H1 (cell line): ENCODE measurements around the gene IL17RD. TPM values are rescaled to one million over a fixed set of nuclear protein-coding genes. Genes with fewer than 3 reads are reported as not detected.
A peak's percentile ranks its signal among the peaks of the same experiment; 100 is the strongest.

ENCODE experiments used
- CTCF ChIA-PET: fragments of 300-600 bp; sonication (Branson Sonifier 250); formaldehyde crosslinking; loops from one replicate; lab custom pipeline; 2021; ENCODE audit not compliant: partially characterized antibody; lab: Charles Lee
- POLR2A ChIA-PET: fragments of 300-600 bp; sonication (Branson Sonifier 250); formaldehyde crosslinking; loops from one replicate; lab custom pipeline; 2021; ENCODE audit warnings: inconsistent platforms; ENCODE audit not compliant: partially characterized antibody; lab: Charles Lee
- DNase-seq, 2 experiments: peaks; one replicate each; pipeline versions ENCODE4 v3.0.0 to v3.0.0-alpha.2; 2010 to 2022; ENCODE audit warnings: low spot score in 2 of 2, low read depth in 1 of 2, mixed read lengths in 1 of 2
- FAIRE-seq: peaks from 2 replicates; lab custom pipeline; 2011; peaks lifted over from hg19 to GRCh38; lab: Jason Lieb, UNC
- H2AFZ ChIP-seq: 2 replicates; pipeline ENCODE4 v1.8.1; 2012; ENCODE audit warnings: low read length, inconsistent platforms
- H2AK5ac ChIP-seq: 2 replicates; pipeline ENCODE4 v1.6.1; 2013; ENCODE audit warnings: low read depth, low read length
- H2BK120ac ChIP-seq: replicated peaks from 2 replicates; pipeline ENCODE3; 2013; ENCODE audit warnings: low read depth, low read length, inconsistent platforms
- H2BK12ac ChIP-seq: 2 replicates; pipeline ENCODE4 v1.6.1; 2013; ENCODE audit warnings: low read depth, low read length
- H2BK15ac ChIP-seq: 2 replicates; pipeline ENCODE4 v1.6.1; 2013; ENCODE audit warnings: low read length
- H2BK20ac ChIP-seq: 2 replicates; pipeline ENCODE4 v1.6.1; 2013; ENCODE audit warnings: low read length
- H2BK5ac ChIP-seq: 2 replicates; pipeline ENCODE4 v1.6.1; 2013; ENCODE audit warnings: low read depth, low read length
- H3K14ac ChIP-seq: 2 replicates; pipeline ENCODE4 v1.6.1; 2013; ENCODE audit warnings: inconsistent platforms; ENCODE audit not compliant: insufficient read length
- H3K18ac ChIP-seq: 2 replicates; pipeline ENCODE4 v1.6.1; 2013; ENCODE audit warnings: low read length; ENCODE audit errors: extremely low read depth
- H3K23ac ChIP-seq: 2 replicates; pipeline ENCODE4 v1.6.1; 2013; ENCODE audit warnings: inconsistent platforms; ENCODE audit not compliant: insufficient read length
- H3K23me2 ChIP-seq: 2 replicates; pipeline ENCODE4 v1.6.1; 2013; ENCODE audit warnings: low read depth, low read length
- H3K27ac ChIP-seq: 2 replicates; pipeline ENCODE4 v1.6.1; 2011; ENCODE audit warnings: low read depth, low read length, inconsistent platforms
- H3K27me3 ChIP-seq, 4 experiments: replicated peaks in 1 of 4; 1 replicate in 1 of 4; 2 replicates in 3 of 4; pipeline versions ENCODE4 v1.6.1 to v1.8.1; 2011 to 2013; ENCODE audit warnings: low read length in 3 of 4, mild to moderate bottlenecking in 3 of 4, inconsistent platforms in 2 of 4, mixed read lengths in 2 of 4, moderate library complexity in 1 of 4; ENCODE audit not compliant: control insufficient read depth in 3 of 4, insufficient read depth in 3 of 4; ENCODE audit errors: extremely low read depth in 1 of 4
- H3K36me3 ChIP-seq, 4 experiments: 2 replicates each; pipeline versions ENCODE4 v1.6.1 to v1.8.1; 2011 to 2013; ENCODE audit warnings: mild to moderate bottlenecking in 4 of 4, low read length in 3 of 4, moderate library complexity in 2 of 4, control low read depth in 1 of 4, inconsistent platforms in 1 of 4; ENCODE audit not compliant: insufficient read depth in 4 of 4, control insufficient read depth in 2 of 4
- H3K4ac ChIP-seq: replicated peaks from 2 replicates; pipeline ENCODE3; 2013; ENCODE audit warnings: low read length, low read depth, mixed read lengths, inconsistent platforms; ENCODE audit not compliant: insufficient read length
- H3K4me1 ChIP-seq, 4 experiments: replicated peaks in 1 of 4; 1 replicate in 1 of 4; 2 replicates in 3 of 4; pipeline versions ENCODE4 v1.6.1 to v1.8.1; 2011 to 2013; ENCODE audit warnings: low read length in 3 of 4, inconsistent platforms in 2 of 4, mixed read lengths in 1 of 4; ENCODE audit not compliant: insufficient read depth in 4 of 4, control insufficient read depth in 3 of 4
- H3K4me2 ChIP-seq, 2 experiments: 2 replicates each; pipeline versions ENCODE4 v1.6.1 to v1.8.1; 2011 to 2013; ENCODE audit warnings: low read depth in 2 of 2, low read length in 2 of 2, control low read depth in 1 of 2, inconsistent platforms in 1 of 2, mild to moderate bottlenecking in 1 of 2; ENCODE audit not compliant: insufficient read depth in 1 of 2
- H3K4me3 ChIP-seq, 4 experiments: fragments of 200-600, 300-600 bp in 1 of 4; sonication (generic), shearing (Covaris generic), sonication (Bioruptor Twin) in 1 of 4; 2 replicates each; pipeline versions ENCODE4 v1.5.1 to v1.8.1; 2011 to 2016; ENCODE audit warnings: low read length in 4 of 4, low read depth in 3 of 4, control low read depth in 2 of 4, inconsistent platforms in 2 of 4, mild to moderate bottlenecking in 2 of 4, mixed read lengths in 1 of 4, moderate library complexity in 1 of 4; ENCODE audit not compliant: insufficient read depth in 2 of 4; ENCODE audit errors: extremely low read depth in 1 of 4
- H3K56ac ChIP-seq: replicated peaks from 2 replicates; pipeline ENCODE3; 2013; ENCODE audit warnings: low read depth, mild to moderate bottlenecking, mixed read lengths, low read length, inconsistent platforms; ENCODE audit not compliant: insufficient read length
- H3K79me1 ChIP-seq: 2 replicates; pipeline ENCODE4 v1.6.1; 2013; ENCODE audit warnings: low read depth, low read length, control low read depth
- H3K79me2 ChIP-seq, 2 experiments: 2 replicates each; pipeline versions ENCODE4 v1.6.1 to v1.8.1; 2012 to 2013; ENCODE audit warnings: low read length in 2 of 2, mild to moderate bottlenecking in 2 of 2, inconsistent platforms in 1 of 2; ENCODE audit not compliant: insufficient read depth in 2 of 2, control insufficient read depth in 1 of 2
- H3K9ac ChIP-seq, 4 experiments: replicated peaks in 1 of 4; 1 replicate in 1 of 4; 2 replicates in 3 of 4; pipeline versions ENCODE4 v1.6.1 to v1.8.1; 2011 to 2013; ENCODE audit warnings: low read depth in 3 of 4, low read length in 3 of 4, control low read depth in 2 of 4, mild to moderate bottlenecking in 2 of 4, moderate library complexity in 2 of 4, inconsistent platforms in 1 of 4; ENCODE audit errors: extremely low read depth in 1 of 4
- H3K9me3 ChIP-seq, 2 experiments: 2 replicates each; pipeline versions ENCODE4 v1.6.1 to v1.8.1; 2012 to 2013; ENCODE audit warnings: mild to moderate bottlenecking in 2 of 2, moderate library complexity in 2 of 2, control low read depth in 1 of 2, inconsistent platforms in 1 of 2, low read depth in 1 of 2, low read length in 1 of 2, mixed read lengths in 1 of 2; ENCODE audit not compliant: insufficient read depth in 2 of 2
- H4K20me1 ChIP-seq, 2 experiments: replicated peaks in 1 of 2; 2 replicates each; pipeline versions ENCODE3 to v1.8.1; 2011 to 2013; ENCODE audit warnings: inconsistent platforms in 2 of 2, low read length in 2 of 2, mild to moderate bottlenecking in 1 of 2; ENCODE audit not compliant: insufficient read depth in 2 of 2, control insufficient read depth in 1 of 2
- H4K5ac ChIP-seq: 2 replicates; pipeline ENCODE4 v1.6.1; 2013; ENCODE audit warnings: low read length, low read depth, mixed read lengths, inconsistent platforms; ENCODE audit not compliant: insufficient read length
- H4K8ac ChIP-seq: 2 replicates; pipeline ENCODE4 v1.8.0; 2013; ENCODE audit warnings: mild to moderate bottlenecking, moderate library complexity, low read length, inconsistent platforms; ENCODE audit not compliant: insufficient read depth; ENCODE audit errors: extremely low read depth
- H4K91ac ChIP-seq: replicated peaks from 2 replicates; pipeline ENCODE3; 2013; ENCODE audit warnings: low read length, mixed read lengths, inconsistent platforms; ENCODE audit not compliant: insufficient read length
- GABPA ChIP-seq: IDR thresholded peaks from 2 replicates; pipeline ENCODE4 v1.6.1; 2011; ENCODE audit warnings: mild to moderate bottlenecking, low read length, moderate library complexity, borderline replicate concordance; ENCODE audit not compliant: insufficient read depth
- JUN ChIP-seq: IDR thresholded peaks from 2 replicates; pipeline ENCODE4 v1.6.1; 2011; ENCODE audit warnings: low read depth, mild to moderate bottlenecking, improper control_type of control experiment, low read length
- NANOG ChIP-seq: IDR thresholded peaks from 2 replicates; pipeline ENCODE4 v1.6.1; 2011; ENCODE audit warnings: low read length, low read depth, mild to moderate bottlenecking, inconsistent platforms; ENCODE audit not compliant: insufficient read depth, poor library complexity, severe bottlenecking
- RAD21 ChIP-seq, 2 experiments: IDR thresholded peaks in 1 of 2; conservative IDR thresholded peaks in 1 of 2; 2 replicates each; pipeline ENCODE4 v1.6.1; 2011; ENCODE audit warnings: low read depth in 2 of 2, low read length in 2 of 2, improper control_type of control experiment in 1 of 2, inconsistent platforms in 1 of 2, mild to moderate bottlenecking in 1 of 2, moderate library complexity in 1 of 2
- RFX5 ChIP-seq: IDR thresholded peaks from 2 replicates; pipeline ENCODE4 v1.6.1; 2011; ENCODE audit warnings: low read depth, low read length, improper control_type of control experiment, borderline replicate concordance
- TAF7 ChIP-seq: optimal IDR thresholded peaks from 2 replicates; pipeline ENCODE3; 2011; ENCODE audit warnings: low read depth, mild to moderate bottlenecking, inconsistent platforms, low read length, moderate library complexity, borderline replicate concordance
- WGBS, 2 experiments: shearing (Covaris generic) in 1 of 2; methylation state at CpG; one replicate each; pipeline versions ENCODE4 v1.1.6 to v1.1.7; 2013 to 2015; ENCODE audit warnings: low lambda C conversion rate in 2 of 2, mixed read lengths in 2 of 2, inconsistent platforms in 1 of 2, low coverage in 1 of 2, missing lambda C conversion rate in 1 of 2; ENCODE audit not compliant: insufficient replicate concordance in 2 of 2, insufficient coverage in 1 of 2, insufficient read length in 1 of 2; ENCODE audit errors: extremely low coverage in 1 of 2, missing lambda C conversion rate in 1 of 2; 5-methylcytosine and 5-hydroxymethylcytosine counted together
- polyA plus RNA-seq, 7 experiments: library from polyadenylated mRNA; depleted of rRNA in 3 of 7; stranded (reverse) in 5 of 7; unstranded in 2 of 7; fragments of >200 nt in 5 of 7; fragments of 200-250 nt in 2 of 7; gene quantifications; 1 replicate in 5 of 7; 2 replicates in 1 of 7; 4 replicates in 1 of 7; pipeline versions ENCODE4 v1.2.1 to v1.2.3, GENCODE V29; 2011 to 2013; ENCODE audit warnings: missing spikeins in 2 of 7, mixed read lengths in 2 of 7
- total RNA-seq: library from RNA; stranded (reverse); fragmentation: NEBNext Ultra II Directional; extraction: Animal tissue kit (Norgen Biotek cat#: 25700); gene quantifications from 2 replicates; pipeline ENCODE4 v1.2.1, GENCODE V29; 2021

IL17RD gene
- total and polyA plus RNA-seq, 2 of the 8 experiments (the other 6 are each of a cell fraction or from before 2014, with no cell fraction given): 10.9 to 48.9 TPM

DNA sequence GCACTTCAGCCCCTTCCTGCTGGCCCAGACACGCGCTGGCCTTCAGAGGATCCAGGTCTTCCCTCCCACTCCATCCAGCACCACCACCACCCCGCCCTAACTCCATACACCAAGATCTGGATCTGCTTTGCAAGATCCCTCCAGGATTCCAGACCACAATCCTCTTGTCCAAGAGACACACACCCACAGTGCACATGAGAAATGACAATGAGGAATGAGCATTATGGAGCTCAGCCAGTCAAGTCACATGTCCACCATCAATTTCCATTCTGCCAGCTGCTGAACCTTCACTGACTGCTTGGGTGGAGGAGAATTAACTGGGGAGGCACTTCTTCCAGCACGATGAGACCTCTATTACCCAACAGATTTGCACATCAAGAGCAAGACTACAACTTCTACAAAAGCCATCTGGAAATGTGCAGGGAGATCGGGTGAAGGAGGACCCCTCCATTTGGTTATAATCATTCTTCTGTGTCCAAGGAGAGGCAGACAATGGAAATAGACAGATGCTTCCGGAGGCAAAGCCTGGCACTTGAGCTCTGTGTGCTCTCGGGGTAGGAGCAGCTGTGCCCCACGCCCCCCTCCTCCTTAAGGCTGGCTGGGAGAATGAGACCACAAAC, 117.0 kb downstream of the IL17RD start:
- Histone ChIP-seq H3K23ac (no peak overlapping the region), H2BK20ac (no peak overlapping the region), H2AFZ (no peak overlapping the region), H3K23me2 (no peaks in the 10 kb centered on the region), H4K5ac (no peak overlapping the region), H2AK5ac (no peak overlapping the region), H3K4me3 (no peak overlapping the region), H3K18ac (no peak overlapping the region), H3K9me3 (no peaks in the 10 kb centered on the region), H3K14ac (no peak overlapping the region), H3K27me3 (no peaks in the 10 kb centered on the region; a peak in 1 of 7 replicates), H2BK120ac (no peak overlapping the region), H4K20me1 (no peaks in the 10 kb centered on the region), H2BK5ac (no peak overlapping the region), H4K8ac (no peak overlapping the region), H2BK12ac (peak overlapping the region; percentile 29; the same call in 1 of the 2 replicates), H3K27ac (no peak overlapping the region), H3K56ac (no peak overlapping the region), H3K79me1 (no peaks in the 10 kb centered on the region), H4K91ac (no peak overlapping the region), H3K4ac (no peak overlapping the region), H3K4me2 (no peak overlapping the region), H3K9ac (no peak overlapping the region), H3K4me1 (peaks cover 0 to 5% (median 2%) of the 10 kb centered on the region in 4 experiments; a peak in 4 of 7 replicates), H3K36me3 (no peaks in the 10 kb centered on the region), H3K79me2 (no peaks in the 10 kb centered on the region), H2BK15ac (no peak overlapping the region)
- FAIRE-seq (no peak), DNase-seq (no peak)
- TF ChIP-seq RAD21 (IDR thresholded peaks at IDR 0.05 in 1 of 2, conservative IDR thresholded peaks at IDR 0.05 in 1 of 2; ENCODE audit: low read depth in 2 of 2, low read length in 2 of 2) (no peak), NANOG (no peak), RFX5 (no peak), TAF7 (no peak), JUN (no peak), GABPA (no peak)
- POLR2A ChIA-PET: interaction anchor here (0.6 kb wide), 1 partner anchor 16 kb away, joined by 3 read pairs; no protein-coding TSS in a partner anchor
- WGBS, 2 experiments: 84% methylated on average over 8 of the region's 8 CpGs; no CpG with 5 or more reads in 1 of the 2 experiments
- CTCF ChIA-PET: interaction anchor here (0.5 to 2.6 kb wide), 5 partner anchors 10 to 339 kb away, joined by 3 to 8 read pairs (median 3); no protein-coding TSS in a partner anchor
